ENCODE results near the gene BOC.

- TF ChIP-seq, protein P1, sequence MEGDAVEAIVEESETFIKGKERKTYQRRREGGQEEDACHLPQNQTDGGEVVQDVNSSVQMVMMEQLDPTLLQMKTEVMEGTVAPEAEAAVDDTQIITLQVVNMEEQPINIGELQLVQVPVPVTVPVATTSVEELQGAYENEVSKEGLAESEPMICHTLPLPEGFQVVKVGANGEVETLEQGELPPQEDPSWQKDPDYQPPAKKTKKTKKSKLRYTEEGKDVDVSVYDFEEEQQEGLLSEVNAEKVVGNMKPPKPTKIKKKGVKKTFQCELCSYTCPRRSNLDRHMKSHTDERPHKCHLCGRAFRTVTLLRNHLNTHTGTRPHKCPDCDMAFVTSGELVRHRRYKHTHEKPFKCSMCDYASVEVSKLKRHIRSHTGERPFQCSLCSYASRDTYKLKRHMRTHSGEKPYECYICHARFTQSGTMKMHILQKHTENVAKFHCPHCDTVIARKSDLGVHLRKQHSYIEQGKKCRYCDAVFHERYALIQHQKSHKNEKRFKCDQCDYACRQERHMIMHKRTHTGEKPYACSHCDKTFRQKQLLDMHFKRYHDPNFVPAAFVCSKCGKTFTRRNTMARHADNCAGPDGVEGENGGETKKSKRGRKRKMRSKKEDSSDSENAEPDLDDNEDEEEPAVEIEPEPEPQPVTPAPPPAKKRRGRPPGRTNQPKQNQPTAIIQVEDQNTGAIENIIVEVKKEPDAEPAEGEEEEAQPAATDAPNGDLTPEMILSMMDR (conservative IDR thresholded peaks at IDR 0.05; ENCODE audit: low read length), result no peak
- TF ChIP-seq EZH2phosphoT487 (IDR thresholded peaks at IDR 0.05; ENCODE audit: borderline replicate concordance, low read depth, low read length), result no peak
Observed at GRCh38 chr3:113222451-113223086, 11.2 kb downstream of the BOC start.

Measured in OCI-LY7 (cell line).